Smooth muscle cell (in vitro differentiated cells): Measurements from ENCODE around the gene KIF5A. TPM values are rescaled to one million over a fixed set of nuclear protein-coding genes. Genes with fewer than 3 reads are reported as not detected.

Experiments used
- DNase-seq: peaks from one replicate; lab custom pipeline; 2025; ENCODE audit not compliant: unreplicated experiment; lab: John Stamatoyannopoulos, UW
- H2AFZ ChIP-seq: fragments of 200-600 bp; sonication (generic); 2 replicates; pipeline ENCODE4 v1.6.0; 2016; ENCODE audit warnings: antibody characterized with exemption, low read depth, mild to moderate bottlenecking
- H3F3A ChIP-seq: fragments of 200-600 bp; sonication (generic); 2 replicates; pipeline ENCODE4 v1.6.0; 2017; ENCODE audit warnings: antibody characterized with exemption, low read depth
- H3K27ac ChIP-seq: fragments of 200-600 bp; sonication (generic); 2 replicates; pipeline ENCODE4 v1.5.1; 2016; ENCODE audit warnings: low read depth, mild to moderate bottlenecking
- H3K27me3 ChIP-seq: fragments of 200-600 bp; sonication (generic); 2 replicates; pipeline ENCODE4 v1.6.1; 2016; ENCODE audit warnings: low read depth, mild to moderate bottlenecking
- H3K36me3 ChIP-seq: fragments of 200-600 bp; sonication (generic); 2 replicates; pipeline ENCODE4 v1.5.1; 2016; ENCODE audit warnings: low read depth
- H3K4me1 ChIP-seq: fragments of 200-600 bp; sonication (generic); 2 replicates; pipeline ENCODE4 v1.5.1; 2016; ENCODE audit warnings: low read depth
- H3K4me2 ChIP-seq: fragments of 200-600 bp; sonication (generic); 2 replicates; pipeline ENCODE4 v1.6.0; 2016; ENCODE audit warnings: mild to moderate bottlenecking
- H3K4me3 ChIP-seq: fragments of 200-600 bp; sonication (generic); 2 replicates; pipeline ENCODE4 v1.5.1; 2016; ENCODE audit warnings: mild to moderate bottlenecking
- H3K79me2 ChIP-seq: fragments of 200-600 bp; sonication (generic); 2 replicates; pipeline ENCODE4 v1.6.0; 2016; ENCODE audit warnings: low read depth, mild to moderate bottlenecking
- H3K9ac ChIP-seq: fragments of 200-600 bp; sonication (generic); 2 replicates; pipeline ENCODE4 v1.6.0; 2016; ENCODE audit warnings: low read depth
- H3K9me3 ChIP-seq: fragments of 200-600 bp; sonication (generic); replicated peaks from 2 replicates; pipeline ENCODE4 v1.5.1; 2016; ENCODE audit warnings: low read depth
- H4K20me1 ChIP-seq: fragments of 200-600 bp; sonication (generic); 2 replicates; pipeline ENCODE4 v1.6.0; 2016; ENCODE audit warnings: low read depth
- WGBS: methylation state at CpG from one replicate; pipeline ENCODE4 v1.1.7; 2016; ENCODE audit warnings: low lambda C conversion rate; 5-methylcytosine and 5-hydroxymethylcytosine counted together
- polyA plus RNA-seq: library from polyadenylated mRNA; unstranded; fragments of >200 nt; fragmentation: Nextera tagmentation; extraction: Ambion mirVana; gene quantifications from 2 replicates; pipeline ENCODE4 v1.2.1, GENCODE V29; 2016
- total RNA-seq: library from RNA; depleted of rRNA; stranded (reverse); fragments of >200 nt; gene quantifications from 2 replicates; pipeline ENCODE4 v1.2.3, GENCODE V29; 2014
- TF ChIP-seq, protein P1 (sequence below): fragments of 200-600 bp; sonication (generic); IDR thresholded peaks from 2 replicates; pipeline ENCODE4 v1.5.1; 2017; ENCODE audit warnings: borderline replicate concordance, mild to moderate bottlenecking, antibody characterized with exemption; ENCODE audit not compliant: insufficient read depth, poor library complexity, severe bottlenecking

The KIF5A gene
- total and polyA plus RNA-seq, 2 experiments from 2014 or later: 0.34 to 2.8 TPM

DNA sequence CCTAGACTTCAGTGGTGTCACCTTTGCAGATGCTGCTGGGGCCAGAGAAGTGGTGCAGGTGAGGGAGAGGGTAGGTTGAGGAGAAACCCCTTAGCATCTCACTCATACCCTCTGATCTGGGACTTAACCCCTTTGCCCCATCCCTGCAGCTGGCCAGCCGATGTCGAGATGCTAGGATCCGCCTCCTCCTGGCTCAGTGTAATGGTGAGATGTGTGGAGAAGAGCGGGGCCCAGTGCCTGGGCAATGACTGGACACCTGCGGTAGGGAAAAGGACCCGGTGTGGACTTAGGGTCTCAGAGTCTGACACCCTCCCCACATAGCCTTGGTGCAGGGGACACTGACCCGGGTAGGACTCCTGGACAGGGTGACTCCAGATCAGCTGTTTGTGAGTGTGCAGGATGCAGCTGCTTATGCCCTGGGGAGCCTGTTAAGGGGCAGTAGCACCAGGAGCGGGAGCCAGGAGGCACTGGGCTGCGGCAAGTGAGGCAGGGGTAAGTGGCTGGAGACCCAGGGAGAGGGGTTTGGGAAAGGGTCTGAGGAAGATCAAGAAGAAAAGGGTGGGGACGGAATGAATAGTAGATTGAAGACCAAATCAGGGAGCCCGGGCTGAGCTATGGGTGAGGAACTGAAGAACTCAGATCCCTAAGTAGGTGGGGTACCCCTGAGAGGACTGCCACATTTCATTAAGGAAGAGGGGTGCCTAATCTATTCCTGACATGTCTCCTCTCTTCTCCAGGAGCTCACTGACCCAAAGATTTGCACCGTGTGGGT, 75.6 kb downstream of the KIF5A start:
- Histone ChIP-seq H3K4me1 (peaks cover 16% of the 10 kb centered on the region), H3K4me2 (no peak overlapping the region), H2AFZ (no peak overlapping the region), H4K20me1 (no peaks in the 10 kb centered on the region), H3F3A (no peaks in the 10 kb centered on the region), H3K9me3 (no peaks in the 10 kb centered on the region), H3K27ac (no peak overlapping the region), H3K79me2 (no peaks in the 10 kb centered on the region), H3K4me3 (no peak overlapping the region), H3K9ac (no peak overlapping the region), H3K36me3 (no peaks in the 10 kb centered on the region), H3K27me3 (peaks cover 98% of the 10 kb centered on the region)
- no peak for DNase-seq
- 91% methylated on average over 12 of the region's 12 CpGs for WGBS
- TF ChIP-seq, protein P1, sequence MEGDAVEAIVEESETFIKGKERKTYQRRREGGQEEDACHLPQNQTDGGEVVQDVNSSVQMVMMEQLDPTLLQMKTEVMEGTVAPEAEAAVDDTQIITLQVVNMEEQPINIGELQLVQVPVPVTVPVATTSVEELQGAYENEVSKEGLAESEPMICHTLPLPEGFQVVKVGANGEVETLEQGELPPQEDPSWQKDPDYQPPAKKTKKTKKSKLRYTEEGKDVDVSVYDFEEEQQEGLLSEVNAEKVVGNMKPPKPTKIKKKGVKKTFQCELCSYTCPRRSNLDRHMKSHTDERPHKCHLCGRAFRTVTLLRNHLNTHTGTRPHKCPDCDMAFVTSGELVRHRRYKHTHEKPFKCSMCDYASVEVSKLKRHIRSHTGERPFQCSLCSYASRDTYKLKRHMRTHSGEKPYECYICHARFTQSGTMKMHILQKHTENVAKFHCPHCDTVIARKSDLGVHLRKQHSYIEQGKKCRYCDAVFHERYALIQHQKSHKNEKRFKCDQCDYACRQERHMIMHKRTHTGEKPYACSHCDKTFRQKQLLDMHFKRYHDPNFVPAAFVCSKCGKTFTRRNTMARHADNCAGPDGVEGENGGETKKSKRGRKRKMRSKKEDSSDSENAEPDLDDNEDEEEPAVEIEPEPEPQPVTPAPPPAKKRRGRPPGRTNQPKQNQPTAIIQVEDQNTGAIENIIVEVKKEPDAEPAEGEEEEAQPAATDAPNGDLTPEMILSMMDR: no peak

DNA sequence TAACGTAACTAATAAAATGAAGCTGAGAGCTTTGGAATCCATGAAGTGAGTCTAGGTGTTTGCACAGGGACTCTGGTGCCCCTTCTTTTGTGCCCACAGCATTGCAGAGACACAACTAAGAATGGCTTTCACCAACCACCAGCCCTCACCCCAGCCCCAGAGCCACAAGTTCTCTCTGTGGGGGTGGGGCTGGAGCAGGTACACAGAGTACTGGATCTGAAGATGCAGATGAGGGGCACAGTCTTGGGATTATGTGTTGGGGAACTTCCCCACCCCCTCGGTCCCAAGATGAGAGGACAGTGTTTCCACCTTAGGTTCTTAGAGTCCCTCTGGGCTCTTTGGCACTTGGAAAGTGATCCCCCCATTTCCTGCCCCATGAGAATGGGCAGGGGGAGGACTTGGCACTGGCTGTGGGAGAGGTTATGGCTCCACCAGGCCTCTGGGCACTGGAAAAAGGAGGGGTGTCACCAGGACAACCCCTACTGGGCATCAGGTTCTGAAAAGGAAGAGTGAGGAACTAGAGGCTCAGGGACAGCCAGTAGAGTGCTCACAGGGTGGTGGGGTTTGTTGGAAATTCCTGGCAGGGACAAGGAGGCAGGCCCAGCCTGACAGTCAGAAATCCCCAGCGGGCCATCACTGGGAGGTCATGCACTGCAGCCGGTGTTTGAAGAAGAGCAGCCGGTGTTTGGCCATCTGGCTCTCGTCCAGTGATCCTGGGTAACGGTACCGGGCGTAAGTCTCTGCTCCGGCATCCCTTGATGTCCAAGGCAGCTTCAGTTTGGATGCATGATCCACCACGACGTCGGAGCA, 76.5 kb downstream of the KIF5A start:
- no peak overlapping the region for H3K4me3 ChIP-seq
- TF ChIP-seq, protein P1: no peak
- H3K9ac ChIP-seq: no peak overlapping the region
- 70% methylated on average over 12 of the region's 13 CpGs for WGBS
- H3K9me3 ChIP-seq: no peaks in the 10 kb centered on the region
- H2AFZ ChIP-seq: no peak overlapping the region
- H3K4me2 ChIP-seq: no peak overlapping the region
- no peaks in the 10 kb centered on the region for H3K79me2 ChIP-seq
- H3K27ac ChIP-seq: no peak overlapping the region
- H3K27me3 ChIP-seq: peaks cover 98% of the 10 kb centered on the region
- H3K36me3 ChIP-seq: no peaks in the 10 kb centered on the region
- H4K20me1 ChIP-seq: no peaks in the 10 kb centered on the region
- H3F3A ChIP-seq: no peaks in the 10 kb centered on the region
- H3K4me1 ChIP-seq: peaks cover 10% of the 10 kb centered on the region
- no peak for DNase-seq

DNA sequence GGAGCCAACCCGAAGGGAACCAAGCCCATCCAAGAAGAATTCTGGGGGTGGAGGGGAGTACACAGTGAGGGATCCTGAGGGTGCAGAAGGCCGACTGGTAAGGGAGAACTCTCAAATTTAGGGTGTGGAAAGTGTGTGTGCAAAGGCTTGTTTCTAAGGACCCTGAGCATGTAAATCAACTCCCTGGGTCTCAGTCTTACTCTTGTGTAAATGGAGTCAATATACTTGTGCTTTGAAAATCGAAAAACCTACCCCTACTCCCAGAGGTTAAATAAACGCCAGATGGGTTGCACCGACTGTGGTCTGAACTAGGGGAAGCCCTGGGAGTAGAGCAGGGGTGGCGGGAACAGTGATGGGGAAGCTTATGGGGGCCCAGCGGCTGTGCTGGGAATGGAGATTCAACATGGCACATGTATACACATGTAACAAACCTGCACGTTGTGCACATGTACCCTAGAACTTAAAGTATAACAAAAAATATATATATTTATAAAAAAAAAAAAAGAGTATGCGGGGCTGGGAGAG, 77.1 kb downstream of the KIF5A start:
- no peak overlapping the region for H3K27ac ChIP-seq
- peaks cover 98% of the 10 kb centered on the region for H3K27me3 ChIP-seq
- H2AFZ ChIP-seq: no peak overlapping the region
- H3K4me2 ChIP-seq: no peak overlapping the region
- no peak overlapping the region for H3K4me3 ChIP-seq
- no peaks in the 10 kb centered on the region for H3K79me2 ChIP-seq
- H3K4me1 ChIP-seq: peaks cover 12% of the 10 kb centered on the region
- WGBS: 53% methylated on average over 9 of the region's 9 CpGs
- no peaks in the 10 kb centered on the region for H3K36me3 ChIP-seq
- no peak for DNase-seq
- no peaks in the 10 kb centered on the region for H4K20me1 ChIP-seq
- no peak overlapping the region for H3K9ac ChIP-seq
- no peaks in the 10 kb centered on the region for H3K9me3 ChIP-seq
- no peaks in the 10 kb centered on the region for H3F3A ChIP-seq
- TF ChIP-seq, protein P1: no peak
